GM10248 (cell line): ENCODE data around the gene SDSL.

Source experiments
- CTCF ChIA-PET: fragments of 300-600 bp; sonication (Branson Sonifier 250); formaldehyde crosslinking; extraction: SDS; loops from one replicate; lab custom pipeline; 2021; ENCODE audit warnings: antibody characterized with exemption; lab: Yijun Ruan, JAX
- POLR2A ChIA-PET: fragments of 350-650 bp; sonication (Branson Sonifier 250); formaldehyde crosslinking; extraction: SDS; loops from one replicate; lab custom pipeline; 2020; ENCODE audit warnings: antibody characterized with exemption; lab: Yijun Ruan, JAX
- DNase-seq: peaks from one replicate; pipeline ENCODE4 v3.0.0; 2012; ENCODE audit errors: extremely low spot score
- CTCF ChIP-seq: IDR thresholded peaks from 2 replicates; pipeline ENCODE4 v1.5.1; 2012; ENCODE audit warnings: mild to moderate bottlenecking, low read depth; ENCODE audit errors: extremely low read depth, missing control alignments, control extremely low read depth

The SDSL gene

DNA sequence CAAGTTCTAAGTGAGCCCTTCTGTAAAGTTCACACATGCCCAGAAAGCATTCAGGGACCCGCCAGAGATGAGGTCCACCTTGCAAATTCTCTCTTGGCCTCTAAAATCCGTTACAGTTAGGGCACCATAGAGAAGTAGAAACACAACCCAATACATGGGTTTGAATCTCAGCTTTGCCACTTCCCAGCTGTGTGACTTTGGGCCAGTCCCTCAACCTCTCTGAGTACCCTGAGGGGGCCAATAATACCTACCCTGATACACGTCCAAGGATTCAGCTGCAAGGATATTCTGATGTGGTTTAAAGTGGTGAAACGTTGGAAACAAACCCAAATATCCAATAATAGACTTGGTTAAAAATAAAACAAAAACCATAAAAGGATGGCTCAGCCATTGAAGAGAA lies 37.8 kb downstream of the SDSL start:
- no peak for TF ChIP-seq CTCF
- no peak for DNase-seq
- ChIA-PET POLR2A (no interaction called here), CTCF (interaction anchor here (1.2 to 4.2 kb wide), 2 partner anchors 17 to 452 kb away, joined by 3 to 34 read pairs; no protein-coding TSS in a partner anchor)

DNA sequence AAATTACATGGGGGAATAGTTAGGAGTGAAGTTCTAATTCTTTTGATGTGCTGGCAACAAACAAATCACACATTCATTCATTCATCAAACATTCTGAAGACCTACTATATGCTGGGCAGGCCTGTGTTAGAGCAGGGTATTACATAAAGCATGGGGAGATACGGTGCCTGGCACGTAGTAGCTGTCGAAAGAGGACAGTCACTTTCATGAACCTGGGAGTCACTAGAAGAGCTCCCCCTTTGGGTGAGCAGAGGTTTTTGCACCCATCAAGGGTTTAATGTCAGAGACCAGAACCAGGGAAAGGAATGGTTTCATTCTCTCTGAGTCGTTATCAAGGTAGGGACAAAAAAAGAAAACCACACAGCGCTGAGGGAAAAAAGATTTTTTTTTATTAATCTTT lies 39.5 kb downstream of the SDSL start:
- peak; percentile 50 for DNase-seq
- peak; percentile 33 for TF ChIP-seq CTCF
- ChIA-PET POLR2A (no interaction called here), CTCF (interaction anchor here (0.9 to 4.2 kb wide), 12 partner anchors 8 to 602 kb away, joined by 3 to 34 read pairs (median 4); no protein-coding TSS in a partner anchor)

GRCh38 chr12:113462117-113462774 lies 40.1 kb downstream of the SDSL start:
- DNase-seq = peak; percentile 81
- POLR2A ChIA-PET = no interaction called here
- peak; percentile 80 for TF ChIP-seq CTCF
- CTCF ChIA-PET = interaction anchor here (1.0 to 4.2 kb wide), 11 partner anchors 9 to 602 kb away, joined by 3 to 34 read pairs (median 4); no protein-coding TSS in a partner anchor

GRCh38 chr12:113462998-113463745 lies 41.0 kb downstream of the SDSL start:
- CTCF ChIA-PET = interaction anchor here (1.5 to 4.2 kb wide), 4 partner anchors 8 to 448 kb away, joined by 4 to 34 read pairs (median 10); no protein-coding TSS in a partner anchor
- no peak for TF ChIP-seq CTCF
- DNase-seq = no peak
- POLR2A ChIA-PET = no interaction called here

DNA sequence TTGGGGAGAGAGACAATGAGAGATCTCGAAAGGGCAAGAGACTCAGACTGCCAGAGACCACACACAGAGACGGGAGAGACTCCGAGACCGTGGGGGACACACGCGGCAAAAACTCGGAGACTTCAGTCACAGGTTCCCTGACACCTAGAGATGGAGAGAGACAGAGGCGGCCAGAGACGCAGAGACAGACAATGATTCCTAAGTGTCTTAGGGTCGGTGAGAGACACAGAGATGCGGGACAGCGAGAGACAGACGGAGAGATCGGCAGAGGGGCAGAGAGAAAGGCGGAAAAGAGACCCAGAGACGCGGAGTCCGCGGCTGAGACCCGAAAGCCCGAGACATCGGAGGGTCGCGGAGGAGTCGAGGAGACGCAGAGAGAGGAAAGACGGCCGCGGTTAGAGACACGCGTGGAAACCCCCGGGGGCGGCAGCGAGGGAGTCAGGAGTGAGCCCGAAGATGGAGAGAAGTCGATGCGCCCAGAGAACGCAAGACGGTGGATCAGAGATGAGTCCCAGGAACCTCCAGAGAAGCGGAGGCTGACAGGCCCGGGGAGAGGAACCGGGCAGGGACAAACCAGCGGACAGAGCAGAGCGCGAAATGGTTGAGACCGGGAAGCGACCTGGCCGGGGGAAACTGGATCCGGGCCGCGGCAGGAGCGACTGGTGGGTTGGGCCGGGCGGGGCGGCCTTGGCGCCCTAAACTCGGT lies 41.7 kb downstream of the SDSL start:
- DNase-seq = no peak
- POLR2A ChIA-PET = no interaction called here
- CTCF ChIA-PET = interaction anchor here (4.2 kb wide), 1 partner anchor 448 kb away, joined by 34 read pairs; no protein-coding TSS in a partner anchor
- TF ChIP-seq CTCF = no peak

GRCh38 chr12:113464452-113464775 lies 42.2 kb downstream of the SDSL start:
- TF ChIP-seq CTCF = no peak
- ChIA-PET CTCF (interaction anchor here (1.2 kb wide), 1 partner anchor 448 kb away, joined by 4 read pairs; no protein-coding TSS in a partner anchor), POLR2A (no interaction called here)
- DNase-seq = no peak
